ENCODE measurements around the gene C3orf80.

DNA sequence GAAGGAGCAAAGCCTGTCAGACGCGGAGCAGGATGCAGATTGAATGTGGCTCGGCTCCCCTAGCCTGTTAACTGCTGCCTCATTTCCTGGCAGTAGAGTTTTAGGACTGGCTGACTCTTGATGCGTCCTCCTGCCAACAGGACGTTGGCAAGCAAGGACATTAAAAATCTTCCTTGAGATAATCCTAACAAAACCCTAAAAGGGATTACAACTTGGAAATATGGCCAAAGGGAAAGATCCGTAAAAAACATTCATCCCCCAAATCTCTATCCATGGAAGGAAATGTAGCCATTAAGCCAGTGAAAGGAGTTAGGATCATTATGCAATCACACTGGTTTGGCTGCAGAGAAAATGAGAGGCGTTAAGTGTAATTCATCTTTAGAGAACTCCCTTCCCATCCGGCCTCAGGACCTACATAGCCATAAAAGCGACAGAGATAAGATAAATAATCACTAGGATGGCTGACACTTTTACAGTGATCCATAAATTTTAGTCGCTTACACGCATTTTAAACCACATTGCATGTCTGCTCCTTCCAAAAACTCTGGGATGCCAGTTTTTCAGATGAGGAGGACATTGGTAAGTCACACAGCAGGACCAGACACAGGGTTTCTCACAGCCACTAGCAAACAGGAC, 44.5 kb upstream of the C3orf80 start:
- TF ChIP-seq FOXK2 (IDR thresholded peaks at IDR 0.05) (no peak), MTA3 (IDR thresholded peaks at IDR 0.05; ENCODE audit: borderline replicate concordance, low read length) (no peak), EZH2 (IDR thresholded peaks at IDR 0.05; ENCODE audit: borderline replicate concordance, control insufficient read depth, low read depth, low read length) (no peak), RAD21 (IDR thresholded peaks at IDR 0.05; ENCODE audit: insufficient read depth, low read depth, low read length) (no peak), ZNF217 (IDR thresholded peaks at IDR 0.05) (no peak)
- TF ChIP-seq, protein P1, sequence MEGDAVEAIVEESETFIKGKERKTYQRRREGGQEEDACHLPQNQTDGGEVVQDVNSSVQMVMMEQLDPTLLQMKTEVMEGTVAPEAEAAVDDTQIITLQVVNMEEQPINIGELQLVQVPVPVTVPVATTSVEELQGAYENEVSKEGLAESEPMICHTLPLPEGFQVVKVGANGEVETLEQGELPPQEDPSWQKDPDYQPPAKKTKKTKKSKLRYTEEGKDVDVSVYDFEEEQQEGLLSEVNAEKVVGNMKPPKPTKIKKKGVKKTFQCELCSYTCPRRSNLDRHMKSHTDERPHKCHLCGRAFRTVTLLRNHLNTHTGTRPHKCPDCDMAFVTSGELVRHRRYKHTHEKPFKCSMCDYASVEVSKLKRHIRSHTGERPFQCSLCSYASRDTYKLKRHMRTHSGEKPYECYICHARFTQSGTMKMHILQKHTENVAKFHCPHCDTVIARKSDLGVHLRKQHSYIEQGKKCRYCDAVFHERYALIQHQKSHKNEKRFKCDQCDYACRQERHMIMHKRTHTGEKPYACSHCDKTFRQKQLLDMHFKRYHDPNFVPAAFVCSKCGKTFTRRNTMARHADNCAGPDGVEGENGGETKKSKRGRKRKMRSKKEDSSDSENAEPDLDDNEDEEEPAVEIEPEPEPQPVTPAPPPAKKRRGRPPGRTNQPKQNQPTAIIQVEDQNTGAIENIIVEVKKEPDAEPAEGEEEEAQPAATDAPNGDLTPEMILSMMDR (IDR thresholded peaks at IDR 0.05 in 2 of 3, conservative IDR thresholded peaks at IDR 0.05 in 1 of 3; ENCODE audit: control insufficient read depth in 2 of 3, extremely low read depth in 1 of 3, insufficient read depth in 1 of 3, low read depth in 3 of 3, low read length in 3 of 3) = no peak

Data from GM12878 (cell line).